Measurements from ENCODE around the gene PSTK.

GRCh38 chr10:123000155-123000554 is 20.0 kb downstream of the PSTK start:
- TF ChIP-seq POLR2A (IDR thresholded peaks at IDR 0.05) (no peak), CTCF (IDR thresholded peaks at IDR 0.05) (no peak)
